Right renal cortex interstitium (tissue), 3 donors: ENCODE data around the gene EFHC1. TPM values are rescaled to one million over a fixed set of nuclear protein-coding genes. Genes with fewer than 3 reads are reported as not detected.

Source experiments
- DNase-seq, 3 donors: peaks; one replicate each; pipeline ENCODE4 v3.0.0-alpha.2; 2013; ENCODE audit warnings: low read depth in 3 of 3, low spot score in 2 of 3
- polyA plus RNA-seq, 3 donors: library from polyadenylated mRNA; unstranded; fragments of 120-200 nt; gene quantifications; one replicate each; pipeline ENCODE4 v1.2.1, GENCODE V29; 2013; ENCODE audit not compliant: insufficient read length in 3 of 3

The EFHC1 gene
- polyA plus RNA-seq, 3 donors, result 56.8 to 62.5 (median 60.2) TPM

DNA sequence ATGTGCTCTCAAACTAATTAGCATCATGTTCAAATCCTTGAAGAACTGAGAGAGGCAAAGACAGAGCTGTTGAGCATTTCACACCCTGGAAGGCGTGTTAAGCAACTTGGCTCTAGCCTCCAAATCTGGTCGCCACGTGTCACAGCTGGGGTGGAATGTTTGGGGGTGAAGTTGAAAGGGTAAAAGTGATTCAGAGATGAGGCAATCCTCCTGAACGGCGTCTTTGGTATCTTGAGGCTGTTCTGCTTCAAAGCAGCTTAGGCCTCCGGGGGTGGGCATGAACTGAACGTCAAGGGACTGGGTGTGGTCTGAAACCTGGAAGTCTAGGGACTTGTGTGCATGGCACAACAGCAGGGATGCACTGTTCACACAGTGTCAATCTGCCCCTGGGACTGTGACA is 94.4 kb downstream of the EFHC1 start:
- DNase-seq, result no peak

- DNase-seq, result no peak
Observed at GRCh38 chr6:52515219-52515960, 95.2 kb downstream of the EFHC1 start.

- DNase-seq, result no peak
Observed at GRCh38 chr6:52516269-52516668, 96.1 kb downstream of the EFHC1 start.

- no peak for DNase-seq
Observed at GRCh38 chr6:52516943-52517342, 96.8 kb downstream of the EFHC1 start.

- DNase-seq, result no peak
Observed at GRCh38 chr6:52517502-52518278, 97.5 kb downstream of the EFHC1 start.

GRCh38 chr6:52518279-52518945 is 98.3 kb downstream of the EFHC1 start:
- no peak for DNase-seq

DNA sequence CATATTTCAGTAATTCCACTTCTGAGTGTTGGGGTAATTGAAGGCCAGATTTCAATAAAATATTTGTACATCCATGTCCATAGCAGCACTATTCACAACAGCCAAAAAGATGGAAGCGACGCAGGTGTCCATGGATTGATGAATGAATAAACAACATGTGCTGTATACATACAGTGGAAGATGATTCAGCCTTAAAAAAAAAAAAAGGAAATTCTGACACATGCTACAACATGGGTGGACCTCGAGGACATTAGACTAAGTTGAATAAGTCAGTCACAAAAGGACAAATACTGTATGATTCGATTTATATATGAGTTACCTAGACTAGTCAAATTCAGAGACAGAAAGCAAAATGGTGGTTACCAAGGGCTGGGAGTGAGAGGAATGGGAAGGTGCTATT is 99.5 kb downstream of the EFHC1 start:
- no peak for DNase-seq

GRCh38 chr6:52522151-52522626 is 102.0 kb downstream of the EFHC1 start:
- no peak for DNase-seq

DNA sequence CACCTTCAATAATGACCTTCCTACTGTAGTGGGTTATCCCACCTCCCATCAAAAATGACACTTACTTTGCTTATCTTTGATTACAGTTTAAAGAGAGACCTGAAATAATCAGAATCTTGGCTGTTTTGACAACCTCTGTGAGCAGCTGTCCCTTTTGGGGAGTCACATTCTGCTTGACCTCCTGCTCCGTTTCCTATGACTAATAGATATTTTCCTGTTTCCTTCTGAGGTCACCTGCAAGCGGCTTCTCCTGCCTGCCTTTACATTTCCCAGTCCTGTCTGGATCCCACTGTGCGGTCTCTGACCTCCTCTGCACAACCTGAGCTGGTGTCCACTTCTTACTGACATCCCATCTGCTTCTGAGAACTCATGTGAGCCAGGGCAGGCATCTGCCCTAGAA is 102.5 kb downstream of the EFHC1 start:
- no peak for DNase-seq

DNA sequence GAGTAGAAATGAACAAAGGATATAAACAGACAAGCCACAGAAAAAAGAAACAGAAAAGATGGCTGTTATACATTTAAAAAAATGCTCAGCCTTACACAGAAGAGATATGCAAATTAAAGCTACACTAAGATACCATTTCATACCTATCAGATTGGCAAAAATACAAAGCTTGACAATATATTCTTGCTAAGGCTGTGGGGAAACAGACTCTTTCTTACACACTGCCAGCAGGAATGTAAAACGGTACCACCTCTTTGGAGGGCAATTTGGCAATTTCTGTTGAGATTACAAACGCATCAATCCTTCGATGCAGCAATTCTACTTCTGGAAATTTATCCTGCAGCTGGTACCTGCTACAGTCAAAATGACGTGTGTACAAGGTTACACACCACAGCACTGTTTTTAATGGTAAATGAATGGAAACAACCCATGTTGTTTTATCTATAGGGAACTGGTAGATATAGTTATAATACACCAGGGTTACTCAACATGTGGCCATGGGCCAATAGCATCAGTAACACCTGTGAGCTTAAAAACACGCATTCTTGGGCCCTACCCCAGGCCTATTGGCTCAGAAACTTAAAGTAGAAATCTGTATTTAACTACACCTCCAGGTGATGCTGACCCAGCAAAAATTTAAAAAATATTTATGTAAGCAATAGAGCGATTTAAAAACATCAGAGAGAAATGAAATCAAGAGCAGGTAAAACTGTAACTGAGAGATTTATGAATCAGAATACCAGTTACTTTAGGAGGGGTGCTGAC is 103.4 kb downstream of the EFHC1 start:
- no peak for DNase-seq

GRCh38 chr6:52524918-52525317 is 104.8 kb downstream of the EFHC1 start:
- no peak for DNase-seq

DNA sequence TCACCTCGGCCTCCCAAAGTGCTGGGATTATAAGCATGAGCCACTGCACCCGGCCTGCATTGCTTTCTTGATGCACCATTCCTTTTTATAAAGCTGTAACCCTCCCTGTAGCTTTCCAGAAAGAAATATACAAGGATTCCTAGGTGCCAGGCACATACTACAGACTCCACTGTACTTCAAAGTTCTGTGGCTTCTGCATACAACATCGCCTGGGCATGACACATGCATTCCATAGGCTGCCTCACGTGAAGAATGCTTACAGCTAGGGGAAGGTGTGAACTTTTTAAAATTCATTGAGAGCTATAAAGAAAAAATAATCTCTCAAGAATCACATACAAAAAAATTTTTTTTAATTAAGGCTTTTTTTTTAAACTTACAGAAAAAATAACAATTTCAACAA is 106.5 kb downstream of the EFHC1 start:
- DNase-seq, result no peak

DNA sequence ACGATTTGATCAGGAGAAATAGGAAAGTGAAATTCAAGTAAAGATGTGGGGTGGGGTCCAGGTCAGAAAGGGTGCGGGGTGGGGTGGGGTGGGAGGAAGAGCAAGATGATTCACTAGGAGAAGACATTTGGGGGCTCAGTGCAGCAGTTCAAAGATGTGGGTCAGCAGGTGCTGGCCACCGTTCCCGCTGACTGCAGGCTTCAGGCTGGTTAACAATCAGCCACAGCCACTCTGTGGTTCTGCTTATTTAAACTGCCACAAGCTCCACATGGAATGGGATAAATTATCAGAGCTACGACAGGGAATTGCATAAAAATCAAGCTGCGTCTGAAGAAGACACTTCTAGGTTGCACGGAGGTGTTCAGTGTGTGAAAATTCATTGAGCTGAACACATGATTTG is 107.3 kb downstream of the EFHC1 start:
- DNase-seq, result no peak

- no peak for DNase-seq
Observed at GRCh38 chr6:52529311-52529710, 109.2 kb downstream of the EFHC1 start.

- DNase-seq, result no peak
Observed at GRCh38 chr6:52530351-52530750, 110.2 kb downstream of the EFHC1 start.

GRCh38 chr6:52531396-52531795 is 111.3 kb downstream of the EFHC1 start:
- DNase-seq, result no peak

DNA sequence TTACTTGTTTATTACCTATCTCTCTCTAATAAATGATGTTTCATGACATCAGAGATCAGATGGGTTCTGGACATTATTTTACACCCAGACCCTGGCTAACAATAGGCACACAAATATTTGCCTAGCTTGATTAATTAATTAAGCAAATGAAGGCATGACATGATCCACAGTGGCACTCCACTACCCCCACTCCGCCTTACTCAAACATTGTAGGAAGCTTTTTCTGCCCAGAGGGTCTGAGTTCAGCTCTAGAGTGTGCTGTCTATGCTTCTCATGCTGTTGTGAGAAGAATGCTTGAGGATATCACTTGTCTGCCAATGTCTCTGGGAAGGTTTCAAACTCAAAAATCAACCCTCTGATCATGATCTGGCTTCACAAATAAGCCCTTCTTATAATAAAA is 111.7 kb downstream of the EFHC1 start:
- no peak for DNase-seq

DNA sequence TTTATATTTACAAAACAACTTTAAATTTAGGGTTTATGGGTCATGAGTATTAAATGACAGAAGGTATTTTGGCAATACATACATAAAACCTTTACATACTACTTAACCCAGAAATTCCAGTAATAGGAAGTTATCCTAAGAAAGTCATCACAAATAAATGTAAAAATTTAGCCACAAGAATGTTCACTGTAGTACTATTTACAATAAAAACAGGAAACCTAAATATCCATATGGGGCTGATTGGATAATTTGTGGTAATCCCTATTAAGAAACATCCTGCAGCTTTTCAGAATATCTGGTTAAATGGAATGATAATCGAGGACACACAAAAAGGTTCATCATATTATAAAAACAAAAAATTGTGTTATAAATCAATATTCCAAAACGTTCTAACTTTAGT is 112.3 kb downstream of the EFHC1 start:
- no peak for DNase-seq

DNA sequence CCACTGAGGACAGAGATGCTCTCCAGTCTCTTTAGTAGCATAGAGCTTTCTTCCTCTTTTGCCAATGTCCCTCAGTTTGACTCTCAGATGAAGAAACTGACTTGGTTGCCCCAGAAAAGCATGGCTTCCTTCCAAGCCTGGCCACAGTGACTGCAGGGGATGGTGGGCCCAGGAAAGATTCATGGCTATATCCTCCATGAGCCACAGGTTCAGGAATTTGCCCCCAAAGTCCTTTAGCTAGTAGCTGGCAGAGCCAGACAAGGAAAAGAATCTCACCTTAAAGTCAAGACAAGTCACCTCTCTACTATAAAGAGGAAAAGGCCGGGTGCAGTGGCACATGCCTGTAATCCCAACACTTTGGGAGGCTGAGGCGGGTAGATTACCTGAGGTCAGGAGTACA is 113.3 kb downstream of the EFHC1 start:
- DNase-seq, result no peak

GRCh38 chr6:52534363-52534762 is 114.2 kb downstream of the EFHC1 start:
- no peak for DNase-seq

DNA sequence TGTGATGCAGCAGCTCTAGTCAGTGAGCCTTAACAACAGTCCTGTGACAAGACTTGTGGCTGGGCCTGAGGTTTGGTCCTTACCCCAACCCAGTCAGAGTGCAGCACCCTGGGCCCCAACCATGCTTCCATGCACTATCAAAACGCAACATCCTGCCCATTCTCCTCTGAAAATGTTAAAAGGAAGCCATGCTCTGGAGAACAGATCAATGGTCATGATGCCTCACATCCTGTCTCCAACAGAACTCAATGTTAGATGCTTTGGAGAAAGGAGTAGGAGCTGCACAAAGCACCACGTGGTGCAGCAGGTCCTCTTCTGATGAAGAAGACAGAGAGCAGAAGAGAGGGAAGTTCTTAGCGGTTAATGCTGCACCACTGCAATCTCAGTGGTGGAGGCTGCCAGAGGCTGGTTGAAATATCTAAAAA is 114.8 kb downstream of the EFHC1 start:
- no peak for DNase-seq
